AG09309 (cell line): ENCODE data around the gene LINC00237.

ENCODE experiments used
- DNase-seq: peaks from one replicate; pipeline ENCODE4 v3.0.0-alpha.2; 2010; ENCODE audit warnings: low read depth
- H3K4me3 ChIP-seq: 2 replicates; pipeline ENCODE4 v1.5.1; 2011; ENCODE audit warnings: mild to moderate bottlenecking, low read depth, low read length, moderate library complexity; ENCODE audit not compliant: control insufficient read depth
- CTCF ChIP-seq: IDR thresholded peaks from 2 replicates; pipeline ENCODE4 v1.5.1; 2011; ENCODE audit warnings: mild to moderate bottlenecking, low read depth, low read length, inconsistent platforms; ENCODE audit not compliant: insufficient read depth, control insufficient read depth; ENCODE audit errors: missing control alignments

LINC00237 gene

GRCh38 chr20:21146215-21146614 is 40.1 kb upstream of the LINC00237 start:
- H3K4me3 ChIP-seq: no peak overlapping the region
- DNase-seq: no peak
- TF ChIP-seq CTCF: no peak

- no peak for TF ChIP-seq CTCF
- DNase-seq: no peak
- no peak overlapping the region for H3K4me3 ChIP-seq
Observed at GRCh38 chr20:21145424-21145823, 39.3 kb upstream of the LINC00237 start.

GRCh38 chr20:21143194-21143890 is 37.2 kb upstream of the LINC00237 start:
- no peak overlapping the region for H3K4me3 ChIP-seq
- TF ChIP-seq CTCF: no peak

GRCh38 chr20:21141825-21142224 is 35.7 kb upstream of the LINC00237 start:
- no peak overlapping the region for H3K4me3 ChIP-seq
- TF ChIP-seq CTCF: no peak
- DNase-seq: no peak

More at GRCh38 chr20:21143194-21143890, 37.2 kb upstream of the LINC00237 start:
- DNase-seq: no peak

GRCh38 chr20:21139881-21140566 is 33.9 kb upstream of the LINC00237 start:
- no peak for DNase-seq
- no peak overlapping the region for H3K4me3 ChIP-seq
- no peak for TF ChIP-seq CTCF

GRCh38 chr20:21137078-21137477 is 30.9 kb upstream of the LINC00237 start:
- no peak for TF ChIP-seq CTCF
- H3K4me3 ChIP-seq: no peak overlapping the region
- DNase-seq: no peak
